Right cardiac atrium (tissue), 5 donors: ENCODE measurements around the gene ZC3H4. TPM values are rescaled to one million over a fixed set of nuclear protein-coding genes. Genes with fewer than 3 reads are reported as not detected.

ENCODE experiments used
- ATAC-seq, 2 donors: fragments of 200-7000 bp; cut with Tn5 transposase; one replicate each; pipeline versions ENCODE4 v1.8.0 to v1.9.1; 2020; ENCODE audit warnings: moderate library complexity in 2 of 2, mild to moderate bottlenecking in 1 of 2
- DNase-seq, 3 donors: peaks; one replicate each; pipeline ENCODE4 v3.0.0-alpha.2; 2020
- H3K27ac ChIP-seq: one replicate; pipeline ENCODE4 v1.5.1; 2013; ENCODE audit warnings: mild to moderate bottlenecking, low read length, control low read depth, moderate library complexity
- H3K27me3 ChIP-seq: one replicate; pipeline ENCODE4 v1.6.1; 2013; ENCODE audit not compliant: control insufficient read depth, insufficient read depth
- H3K4me1 ChIP-seq: one replicate; pipeline ENCODE4 v1.6.1; 2013; ENCODE audit warnings: low read length; ENCODE audit not compliant: control insufficient read depth, insufficient read depth
- H3K4me3 ChIP-seq: one replicate; pipeline ENCODE4 v1.5.1; 2013; ENCODE audit warnings: low read length, control low read depth
- H3K9me3 ChIP-seq: one replicate; pipeline ENCODE4 v1.6.1; 2013; ENCODE audit warnings: low read length; ENCODE audit not compliant: control insufficient read depth
- WGBS: extraction: QIAGEN DNeasy Blood & Tissue Kit; methylation state at CpG from one replicate; pipeline ENCODE4 v1.1.7; 2013; 5-methylcytosine and 5-hydroxymethylcytosine counted together
- intact Hi-C, 4 donors: fragments of 100-400 bp; cut with DNase I; formaldehyde crosslinking; loops; one replicate each; pipeline versions ENCODE4 v1.11.0 to v1.14.0; 2022 to 2023
- polyA plus RNA-seq: library from polyadenylated mRNA; stranded (reverse); fragments of 200-250 nt; gene quantifications from one replicate; pipeline ENCODE4 v1.2.3, GENCODE V29; 2013
- total RNA-seq, 4 donors: library from RNA; stranded (reverse); fragmentation: NEBNext Ultra II Directional; extraction: Animal tissue kit (Norgen Biotek cat#: 25700); gene quantifications; one replicate each; pipeline ENCODE4 v1.2.1, GENCODE V29; 2021
- donor health status: healthy with polysubstance abuse.
- donor health status: DM: no; HTN: yes; CAD: no.
- donor health status: DM: no; HTN: no; CAD: no.
- donor health status: DM: no; HTN: yes; CAD: no; lungs with severe emphysema.
- donor health status: DM: yes; HTN: yes; CAD: no.

ZC3H4 gene
- total and polyA plus RNA-seq, 5 donors = 12.4 to 27.7 (median 26.4) TPM

- DNase-seq (peak in 1 of 3 donors; percentile 41), ATAC-seq (peak; percentile 26 to 52)
- H3K9me3 ChIP-seq = no peaks in the 10 kb centered on the region
- H3K4me1 ChIP-seq = peaks cover 3% of the 10 kb centered on the region
- WGBS = 77% methylated on average over 13 of the region's 13 CpGs
- intact Hi-C loops = no loop called here
- no peak overlapping the region for H3K4me3 ChIP-seq
- H3K27me3 ChIP-seq = no peaks in the 10 kb centered on the region
- peak overlapping the region; percentile 21 for H3K27ac ChIP-seq
These were observed 37.6 kb downstream of the ZC3H4 start for GRCh38 chr19:47075941-47076340.

DNA sequence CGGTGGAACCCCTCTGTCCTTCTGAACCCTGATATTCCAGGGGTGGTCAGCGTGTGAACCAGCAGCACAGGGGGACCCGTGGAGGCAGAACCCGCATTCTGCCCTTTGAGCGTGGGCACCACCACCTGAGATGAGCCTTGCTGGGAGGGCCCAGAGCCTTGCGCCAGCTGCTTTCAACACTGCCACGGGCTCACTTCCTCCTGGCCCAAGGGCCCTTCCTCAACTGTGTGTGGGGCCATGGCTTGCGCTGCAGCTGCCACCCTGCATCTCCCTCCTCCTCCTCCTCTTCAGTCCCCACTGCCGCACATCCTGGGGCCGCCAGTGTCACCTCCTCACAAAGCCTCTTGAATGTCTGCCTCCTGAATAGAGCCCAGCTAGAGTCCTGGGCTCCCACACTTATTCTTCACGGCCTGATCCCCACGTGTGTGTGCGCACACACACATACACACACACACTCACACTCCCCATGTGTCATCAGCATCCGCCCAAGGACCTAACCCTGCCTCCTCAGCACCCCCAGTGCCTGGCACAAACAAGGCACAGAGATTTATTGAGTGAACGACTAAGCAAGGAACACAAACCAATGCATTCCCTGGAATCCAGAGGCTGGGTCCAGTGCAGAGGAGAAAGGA lies 38.3 kb downstream of the ZC3H4 start:
- Histone ChIP-seq H3K27ac (no peak overlapping the region), H3K27me3 (no peaks in the 10 kb centered on the region), H3K4me1 (peaks cover 3% of the 10 kb centered on the region), H3K4me3 (no peak overlapping the region), H3K9me3 (no peaks in the 10 kb centered on the region)
- ATAC-seq (no peak), DNase-seq (peak in 1 of 3 donors; percentile 67)
- WGBS = 80% methylated on average over 15 of the region's 15 CpGs
- intact Hi-C loops = no loop called here

- ATAC-seq (no peak), DNase-seq (peak in 1 of 3 donors; percentile 49)
- Histone ChIP-seq H3K4me1 (peaks cover 3% of the 10 kb centered on the region), H3K9me3 (no peaks in the 10 kb centered on the region), H3K27ac (no peak overlapping the region), H3K4me3 (no peak overlapping the region), H3K27me3 (no peaks in the 10 kb centered on the region)
- WGBS = 66% methylated on average over 9 of the region's 9 CpGs
- intact Hi-C loops = no loop called here
These were observed 39.0 kb downstream of the ZC3H4 start for GRCh38 chr19:47074621-47075020.

DNA sequence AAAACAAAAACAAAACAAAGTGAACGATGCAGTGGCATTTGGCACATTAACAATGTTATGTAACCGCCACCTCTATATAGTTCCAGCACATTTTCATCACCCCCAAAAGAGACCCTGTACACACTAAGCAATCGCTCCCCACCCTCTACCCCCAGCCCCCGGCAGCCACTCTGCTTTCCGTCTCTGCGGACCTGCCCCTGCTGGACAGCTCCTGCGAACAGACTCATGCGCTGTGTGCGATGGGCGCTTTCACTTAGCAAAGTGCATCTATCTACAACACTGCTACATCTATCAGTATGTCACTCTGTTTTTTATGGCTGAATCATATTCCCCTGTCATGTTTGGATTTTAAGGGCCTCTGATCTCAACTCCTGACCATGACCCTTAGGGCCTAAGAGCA lies 40.0 kb downstream of the ZC3H4 start:
- Histone ChIP-seq H3K27ac (no peak overlapping the region), H3K4me1 (peaks cover 3% of the 10 kb centered on the region), H3K4me3 (no peak overlapping the region), H3K9me3 (no peaks in the 10 kb centered on the region), H3K27me3 (no peaks in the 10 kb centered on the region)
- DNase-seq (peak in 1 of 3 donors; percentile 49), ATAC-seq (no peak)
- intact Hi-C loops = no loop called here
- WGBS = 89% methylated on average over 10 of the region's 10 CpGs

DNA sequence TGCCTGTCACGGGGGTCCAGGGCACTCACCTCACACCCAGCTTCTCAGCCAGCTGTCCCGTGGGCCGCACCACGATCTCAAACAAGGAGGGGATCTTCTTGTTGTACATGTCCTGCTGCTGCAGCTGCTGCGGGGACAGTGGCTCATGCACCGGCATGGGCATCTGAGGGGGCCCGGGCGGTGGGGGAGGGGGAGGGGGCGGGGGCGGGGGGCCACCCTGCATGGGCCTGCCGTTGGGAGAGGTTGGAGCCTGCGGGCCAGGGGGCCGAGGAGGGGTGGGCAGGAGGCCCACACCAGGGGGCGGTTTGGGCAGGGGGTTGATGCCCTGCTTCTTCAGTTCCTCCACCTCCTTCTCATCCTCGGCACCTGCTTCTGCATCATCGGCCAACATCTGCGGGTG lies 41.3 kb downstream of the ZC3H4 start:
- no peak overlapping the region for H3K27ac ChIP-seq
- WGBS = 90% methylated on average over 17 of the region's 17 CpGs
- DNase-seq = peak in 1 of 3 donors; percentile 48

GRCh38 chr19:47071731-47072130 lies 41.8 kb downstream of the ZC3H4 start:
- ATAC-seq = no peak
- WGBS = 91% methylated on average over 12 of the region's 12 CpGs
- intact Hi-C loops = no loop called here
- Histone ChIP-seq H3K4me1 (peaks cover 3% of the 10 kb centered on the region), H3K27ac (no peak overlapping the region), H3K4me3 (no peak overlapping the region), H3K27me3 (no peaks in the 10 kb centered on the region), H3K9me3 (no peaks in the 10 kb centered on the region)
- peak in 1 of 3 donors; percentile 51 for DNase-seq

More for the DNA sequence above, 41.3 kb downstream of the ZC3H4 start:
- intact Hi-C loops = no loop called here
- no peak for ATAC-seq
- Histone ChIP-seq H3K27me3 (no peaks in the 10 kb centered on the region), H3K9me3 (no peaks in the 10 kb centered on the region), H3K4me1 (peaks cover 3% of the 10 kb centered on the region), H3K4me3 (no peak overlapping the region)

GRCh38 chr19:47070756-47071155 lies 42.8 kb downstream of the ZC3H4 start:
- Histone ChIP-seq H3K27me3 (no peaks in the 10 kb centered on the region), H3K4me1 (no peaks in the 10 kb centered on the region), H3K9me3 (no peaks in the 10 kb centered on the region), H3K27ac (no peak overlapping the region), H3K4me3 (no peak overlapping the region)
- DNase-seq (peak in 1 of 3 donors; percentile 43), ATAC-seq (no peak)
- WGBS = 87% methylated on average over 18 of the region's 18 CpGs
- intact Hi-C loops = no loop called here

- peak in 1 of 3 donors; percentile 37 for DNase-seq
- intact Hi-C loops = no loop called here
- no peak overlapping the region for H3K27ac ChIP-seq
- H3K27me3 ChIP-seq = no peaks in the 10 kb centered on the region
- no peak for ATAC-seq
- no peaks in the 10 kb centered on the region for H3K4me1 ChIP-seq
- 83% methylated on average over 15 of the region's 15 CpGs for WGBS
- H3K9me3 ChIP-seq = no peaks in the 10 kb centered on the region
- no peak overlapping the region for H3K4me3 ChIP-seq
These were observed 43.8 kb downstream of the ZC3H4 start for GRCh38 chr19:47069795-47070194.

DNA sequence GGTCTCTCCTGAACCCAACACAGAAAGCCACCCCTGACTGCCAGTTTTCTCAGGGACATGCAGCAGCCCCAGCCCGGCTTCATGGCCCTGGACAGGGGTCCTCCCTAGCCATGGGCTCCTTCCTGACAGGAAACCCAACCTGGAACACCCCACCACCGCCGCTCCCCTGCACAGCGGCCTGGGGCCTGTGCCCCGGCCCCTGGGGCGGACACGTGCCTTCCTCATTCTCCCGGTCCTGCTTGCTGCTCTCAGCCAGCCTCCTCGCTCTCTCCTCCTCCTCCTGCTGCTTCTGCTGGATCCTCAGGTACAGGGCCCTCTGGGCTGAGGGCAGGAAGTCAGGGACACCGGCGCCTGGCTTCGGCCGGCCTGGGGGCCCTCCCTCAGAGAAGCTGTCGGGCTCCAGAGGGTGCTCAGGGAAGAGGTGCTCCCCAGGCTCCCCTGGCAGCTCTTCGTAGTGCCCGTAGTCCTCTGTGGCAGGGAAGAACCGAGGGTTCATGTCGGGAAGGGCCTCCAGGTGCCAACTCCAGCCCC lies 44.6 kb downstream of the ZC3H4 start:
- Histone ChIP-seq H3K4me1 (no peaks in the 10 kb centered on the region), H3K9me3 (no peaks in the 10 kb centered on the region), H3K4me3 (no peak overlapping the region), H3K27me3 (no peaks in the 10 kb centered on the region), H3K27ac (no peak overlapping the region)
- 89% methylated on average over 18 of the region's 18 CpGs for WGBS
- intact Hi-C loops = no loop called here
- DNase-seq (peak in 1 of 3 donors; percentile 50), ATAC-seq (no peak)

DNA sequence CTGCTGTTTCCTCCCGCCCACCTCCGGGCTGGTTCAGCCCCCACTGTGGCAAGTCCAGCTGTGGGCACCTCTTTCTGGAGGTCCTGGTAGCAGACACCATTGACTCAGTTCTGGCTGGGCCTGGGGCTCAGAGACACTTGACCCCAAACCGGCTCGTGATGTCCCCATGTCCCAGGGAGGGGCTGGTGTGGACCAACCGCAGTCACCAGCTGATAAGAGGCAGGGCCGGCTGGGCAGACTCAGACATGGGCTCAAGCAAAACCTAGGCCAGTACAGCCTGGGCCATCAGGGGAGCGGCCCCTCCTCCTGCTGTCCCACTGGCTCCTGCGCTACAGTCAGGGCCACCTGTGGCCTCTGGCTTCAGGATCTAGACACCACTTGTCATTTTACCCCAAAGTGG lies 45.3 kb downstream of the ZC3H4 start:
- ATAC-seq (no peak), DNase-seq (peak in 1 of 3 donors; percentile 53)
- no peak overlapping the region for H3K4me3 ChIP-seq
- intact Hi-C loops = no loop called here
- no peak overlapping the region for H3K27ac ChIP-seq
- no peaks in the 10 kb centered on the region for H3K4me1 ChIP-seq
- WGBS = 66% methylated on average over 8 of the region's 8 CpGs
- H3K27me3 ChIP-seq = no peaks in the 10 kb centered on the region
- H3K9me3 ChIP-seq = no peaks in the 10 kb centered on the region

- H3K4me3 ChIP-seq = no peak overlapping the region
- intact Hi-C loops = no loop called here
- H3K27me3 ChIP-seq = no peaks in the 10 kb centered on the region
- 95% methylated on average over 36 of the region's 36 CpGs for WGBS
- DNase-seq (peak in 1 of 3 donors; percentile 57), ATAC-seq (peak in 1 of 2 donors; percentile 7)
- no peak overlapping the region for H3K27ac ChIP-seq
- H3K9me3 ChIP-seq = no peaks in the 10 kb centered on the region
- no peaks in the 10 kb centered on the region for H3K4me1 ChIP-seq
These were observed 46.2 kb downstream of the ZC3H4 start for GRCh38 chr19:47067215-47067847.
